Right cardiac atrium (tissue), 5 donors: ENCODE measurements around the gene NEDD4L. TPM values are rescaled to one million over a fixed set of nuclear protein-coding genes. Genes with fewer than 3 reads are reported as not detected.

Experiments used
- ATAC-seq, 2 donors: fragments of 200-7000 bp; cut with Tn5 transposase; one replicate each; pipeline versions ENCODE4 v1.8.0 to v1.9.1; 2020; ENCODE audit warnings: moderate library complexity in 2 of 2, mild to moderate bottlenecking in 1 of 2
- DNase-seq, 3 donors: peaks; one replicate each; pipeline ENCODE4 v3.0.0-alpha.2; 2020
- H3K27ac ChIP-seq: one replicate; pipeline ENCODE4 v1.5.1; 2013; ENCODE audit warnings: mild to moderate bottlenecking, low read length, control low read depth, moderate library complexity
- H3K27me3 ChIP-seq: one replicate; pipeline ENCODE4 v1.6.1; 2013; ENCODE audit not compliant: control insufficient read depth, insufficient read depth
- H3K4me1 ChIP-seq: one replicate; pipeline ENCODE4 v1.6.1; 2013; ENCODE audit warnings: low read length; ENCODE audit not compliant: control insufficient read depth, insufficient read depth
- H3K4me3 ChIP-seq: one replicate; pipeline ENCODE4 v1.5.1; 2013; ENCODE audit warnings: low read length, control low read depth
- H3K9me3 ChIP-seq: one replicate; pipeline ENCODE4 v1.6.1; 2013; ENCODE audit warnings: low read length; ENCODE audit not compliant: control insufficient read depth
- WGBS: extraction: QIAGEN DNeasy Blood & Tissue Kit; methylation state at CpG from one replicate; pipeline ENCODE4 v1.1.7; 2013; 5-methylcytosine and 5-hydroxymethylcytosine counted together
- intact Hi-C, 4 donors: fragments of 100-400 bp; cut with DNase I; formaldehyde crosslinking; loops; one replicate each; pipeline versions ENCODE4 v1.11.0 to v1.14.0; 2022 to 2023
- polyA plus RNA-seq: library from polyadenylated mRNA; stranded (reverse); fragments of 200-250 nt; gene quantifications from one replicate; pipeline ENCODE4 v1.2.3, GENCODE V29; 2013
- total RNA-seq, 4 donors: library from RNA; stranded (reverse); fragmentation: NEBNext Ultra II Directional; extraction: Animal tissue kit (Norgen Biotek cat#: 25700); gene quantifications; one replicate each; pipeline ENCODE4 v1.2.1, GENCODE V29; 2021
- donor health status: healthy with polysubstance abuse.
- donor health status: DM: no; HTN: yes; CAD: no.
- donor health status: DM: no; HTN: no; CAD: no.
- donor health status: DM: no; HTN: yes; CAD: no; lungs with severe emphysema.
- donor health status: DM: yes; HTN: yes; CAD: no.

The NEDD4L gene
- total and polyA plus RNA-seq, 5 donors = 25.7 to 87.5 (median 74.0) TPM

- no peak for DNase-seq
- ATAC-seq = no peak
- no peaks in the 10 kb centered on the region for H3K9me3 ChIP-seq
- no peaks in the 10 kb centered on the region for H3K4me1 ChIP-seq
- no peak overlapping the region for H3K27ac ChIP-seq
- no peak overlapping the region for H3K4me3 ChIP-seq
- 81% methylated on average over 3 of the region's 3 CpGs for WGBS
- no peaks in the 10 kb centered on the region for H3K27me3 ChIP-seq
- intact Hi-C loops = no loop called here
Measured at GRCh38 chr18:58027341-58027740, 16.7 kb upstream of the NEDD4L start.

- Histone ChIP-seq H3K27ac (no peak overlapping the region), H3K27me3 (no peaks in the 10 kb centered on the region), H3K9me3 (no peaks in the 10 kb centered on the region), H3K4me3 (no peak overlapping the region), H3K4me1 (no peaks in the 10 kb centered on the region)
- DNase-seq (no peak), ATAC-seq (no peak)
- WGBS = 96% methylated on average over 4 of the region's 4 CpGs
- intact Hi-C loops = no loop called here
Measured at GRCh38 chr18:58028109-58028784, 15.8 kb upstream of the NEDD4L start.

GRCh38 chr18:58032233-58032632 lies 11.8 kb upstream of the NEDD4L start:
- intact Hi-C loops = loop anchor here in 1 of 4 donors (10.0 kb wide), 1 partner anchor 147 kb away; no protein-coding TSS in a partner anchor
- no peaks in the 10 kb centered on the region for H3K4me1 ChIP-seq
- no peak for DNase-seq
- no peaks in the 10 kb centered on the region for H3K9me3 ChIP-seq
- no peak overlapping the region for H3K4me3 ChIP-seq
- WGBS = 66% methylated on average over 4 of the region's 4 CpGs
- no peak for ATAC-seq
- H3K27ac ChIP-seq = no peak overlapping the region
- no peaks in the 10 kb centered on the region for H3K27me3 ChIP-seq

- WGBS = 83% methylated on average over 3 of the region's 3 CpGs
- Histone ChIP-seq H3K27ac (no peak overlapping the region), H3K4me1 (no peaks in the 10 kb centered on the region), H3K4me3 (no peak overlapping the region), H3K9me3 (no peaks in the 10 kb centered on the region), H3K27me3 (no peaks in the 10 kb centered on the region)
- intact Hi-C loops = loop anchor here in 1 of 4 donors (10.0 kb wide), 1 partner anchor 148 kb away; no protein-coding TSS in a partner anchor
- ATAC-seq (no peak), DNase-seq (no peak)
Measured at GRCh38 chr18:58033216-58033615, 10.8 kb upstream of the NEDD4L start.

- 92% methylated on average over 2 of the region's 2 CpGs for WGBS
- Histone ChIP-seq H3K27ac (no peak overlapping the region), H3K4me1 (no peaks in the 10 kb centered on the region), H3K27me3 (no peaks in the 10 kb centered on the region), H3K9me3 (no peaks in the 10 kb centered on the region), H3K4me3 (no peak overlapping the region)
- intact Hi-C loops = loop anchor here in 1 of 4 donors (10.0 kb wide), 1 partner anchor 150 kb away; no protein-coding TSS in a partner anchor
- ATAC-seq (no peak), DNase-seq (no peak)
Measured at GRCh38 chr18:58034370-58034769, 9.7 kb upstream of the NEDD4L start.

GRCh38 chr18:58037163-58037562 lies 6.9 kb upstream of the NEDD4L start:
- H3K27me3 ChIP-seq = no peaks in the 10 kb centered on the region

GRCh38 chr18:58038063-58038462 lies 6.0 kb upstream of the NEDD4L start:
- Histone ChIP-seq H3K27me3 (no peaks in the 10 kb centered on the region), H3K9me3 (no peaks in the 10 kb centered on the region), H3K27ac (no peak overlapping the region), H3K4me1 (no peaks in the 10 kb centered on the region), H3K4me3 (no peak overlapping the region)
- DNase-seq (no peak), ATAC-seq (no peak)
- WGBS = 90% methylated on average over 3 of the region's 3 CpGs
- intact Hi-C loops = loop anchor here in 1 of 4 donors (10.0 kb wide), 1 partner anchor 153 kb away; no protein-coding TSS in a partner anchor

More at GRCh38 chr18:58037163-58037562, 6.9 kb upstream of the NEDD4L start:
- H3K4me3 ChIP-seq = no peak overlapping the region
- H3K4me1 ChIP-seq = no peaks in the 10 kb centered on the region
- H3K9me3 ChIP-seq = no peaks in the 10 kb centered on the region
- DNase-seq = no peak
- no peak overlapping the region for H3K27ac ChIP-seq
- intact Hi-C loops = loop anchor here in 1 of 4 donors (10.0 kb wide), 1 partner anchor 152 kb away; no protein-coding TSS in a partner anchor
- ATAC-seq = no peak

- Histone ChIP-seq H3K27ac (no peak overlapping the region), H3K4me3 (no peak overlapping the region), H3K4me1 (no peaks in the 10 kb centered on the region), H3K27me3 (no peaks in the 10 kb centered on the region), H3K9me3 (no peaks in the 10 kb centered on the region)
- WGBS = 39% methylated on average over 4 of the region's 4 CpGs
- DNase-seq (peak in 1 of 3 donors; percentile 16), ATAC-seq (peak in 1 of 2 donors; percentile 44)
- intact Hi-C loops = loop anchor here in 3 of 4 donors (2.0 to 10.0 kb wide), 3 partner anchors 81 to 283 kb away; no protein-coding TSS in a partner anchor
Measured at GRCh38 chr18:58041633-58042032, 2.4 kb upstream of the NEDD4L start.

GRCh38 chr18:58042826-58043490 lies 1.1 kb upstream of the NEDD4L start:
- intact Hi-C loops = loop anchor here in 3 of 4 donors (2.0 to 10.0 kb wide), 3 partner anchors 79 to 282 kb away; no protein-coding TSS in a partner anchor
- Histone ChIP-seq H3K9me3 (no peaks in the 10 kb centered on the region), H3K27me3 (no peaks in the 10 kb centered on the region), H3K4me1 (no peaks in the 10 kb centered on the region), H3K27ac (no peak overlapping the region), H3K4me3 (peak overlapping the region; percentile 92)
- DNase-seq (no peak), ATAC-seq (no peak)
- WGBS = 8% methylated on average over 19 of the region's 19 CpGs

- no peaks in the 10 kb centered on the region for H3K9me3 ChIP-seq
- peak overlapping the region; percentile 55 for H3K27ac ChIP-seq
- no peaks in the 10 kb centered on the region for H3K27me3 ChIP-seq
- peak; percentile 57 to 79 (median 70) for DNase-seq
- peak; percentile 35 to 36 for ATAC-seq
- intact Hi-C loops = loop anchor here in 3 of 4 donors (5.0 to 10.0 kb wide), 2 partner anchors 78 to 280 kb away; no protein-coding TSS in a partner anchor
- H3K4me1 ChIP-seq = no peaks in the 10 kb centered on the region
- H3K4me3 ChIP-seq = peak overlapping the region; percentile 92
- WGBS = under 1% methylated on average over 94 of the region's 94 CpGs
Measured at GRCh38 chr18:58044370-58045241, 580 bp downstream of the NEDD4L start.
